ENCODE data around the gene ZNF626. TPM values are rescaled to one million over a fixed set of nuclear protein-coding genes. Genes with fewer than 3 reads are reported as not detected.
A peak's percentile ranks its signal among the peaks of the same experiment; 100 is the strongest.
"Not testable (repeated sequence)": the region's sequence is repeated elsewhere in the genome, so short reads cannot be mapped to it uniquely, and the experiment has no call there.

The ZNF626 gene
- 2.3 and 2.4 TPM in 2 replicates for total RNA-seq (2014; rRNA removed; shearing (Covaris generic))

DNA sequence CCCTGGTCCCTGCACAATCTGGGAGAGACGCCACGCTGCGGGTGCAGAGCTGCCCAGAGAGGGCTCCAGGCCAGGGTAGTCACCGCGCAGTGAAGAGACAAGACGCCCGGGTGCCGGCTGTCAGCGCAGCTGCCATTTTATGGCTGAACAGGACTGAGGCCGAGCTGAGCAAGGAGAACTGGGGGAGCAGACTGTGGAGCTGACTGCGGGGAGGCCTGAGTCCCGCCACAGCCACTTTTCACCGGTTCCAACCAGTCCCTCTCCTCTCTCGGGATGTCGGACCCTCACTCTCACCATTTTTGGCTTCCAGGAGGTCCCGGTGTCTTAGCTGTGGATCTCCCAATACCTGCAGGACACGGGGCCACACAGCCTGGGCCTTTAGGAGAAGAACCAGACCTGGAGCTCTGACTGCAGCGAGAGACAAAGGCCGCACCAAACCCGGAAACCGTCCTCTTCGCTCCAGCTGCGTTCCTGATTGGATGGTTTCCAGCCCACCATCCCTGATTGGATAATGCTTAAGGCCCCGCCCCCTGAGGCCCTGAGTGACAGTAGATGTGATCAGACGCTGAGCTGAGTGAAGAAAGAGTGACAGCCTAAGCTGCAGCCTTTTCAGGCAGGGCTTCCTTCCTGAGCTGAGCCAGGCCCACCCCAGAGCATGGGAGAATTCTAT lies at the start of gene ZNF626:
TSS of gene ZNF626 (minus strand) at position 422 of the 670 bp plus-strand sequence. CDS start at position 297, 125 bp downstream.
- DNase-seq (ENCODE audit: low read depth) = peak; percentile 71

DNA sequence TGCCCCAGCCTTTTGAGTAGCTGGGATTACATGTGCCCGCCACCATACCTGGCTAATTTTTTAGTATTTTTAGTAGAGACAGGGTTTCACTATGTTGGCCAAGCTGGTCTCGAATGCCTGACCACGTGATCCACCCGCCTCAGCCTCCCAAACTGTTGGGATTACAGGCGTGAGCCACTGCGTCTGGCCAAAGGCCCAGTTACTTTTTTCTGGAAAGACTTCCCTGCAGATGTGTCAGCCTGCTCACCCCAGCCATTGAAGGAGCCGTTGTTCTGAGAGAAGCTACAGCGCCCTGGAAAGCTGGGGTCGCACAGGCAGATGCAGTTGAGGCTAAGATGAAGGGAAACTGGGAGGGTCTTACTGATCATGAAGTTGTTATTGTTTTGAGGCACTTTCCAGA lies 7.9 kb upstream of the ZNF626 start:
- DNase-seq (ENCODE audit: low read depth) = no peak

DNA sequence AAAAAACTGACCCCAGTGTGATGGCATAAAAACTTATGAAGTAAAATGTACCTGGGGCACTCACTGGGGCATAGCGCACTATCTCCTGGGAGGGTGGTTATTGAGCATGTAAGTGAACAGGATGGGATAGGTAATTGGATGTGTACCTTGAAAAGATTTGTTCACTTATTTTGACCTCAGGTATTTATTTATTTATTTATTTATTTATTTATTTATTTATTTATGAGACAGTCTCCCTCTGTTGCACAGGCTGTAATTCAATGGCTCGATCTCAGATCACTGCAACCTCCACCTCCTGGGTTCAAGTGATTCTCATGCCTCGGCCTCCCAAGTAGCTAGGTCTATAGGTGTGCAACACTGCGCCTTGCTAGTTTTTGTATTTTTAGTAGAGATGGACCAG lies 5.9 kb upstream of the ZNF626 start:
- DNase-seq (ENCODE audit: low read depth) = no peak

DNA sequence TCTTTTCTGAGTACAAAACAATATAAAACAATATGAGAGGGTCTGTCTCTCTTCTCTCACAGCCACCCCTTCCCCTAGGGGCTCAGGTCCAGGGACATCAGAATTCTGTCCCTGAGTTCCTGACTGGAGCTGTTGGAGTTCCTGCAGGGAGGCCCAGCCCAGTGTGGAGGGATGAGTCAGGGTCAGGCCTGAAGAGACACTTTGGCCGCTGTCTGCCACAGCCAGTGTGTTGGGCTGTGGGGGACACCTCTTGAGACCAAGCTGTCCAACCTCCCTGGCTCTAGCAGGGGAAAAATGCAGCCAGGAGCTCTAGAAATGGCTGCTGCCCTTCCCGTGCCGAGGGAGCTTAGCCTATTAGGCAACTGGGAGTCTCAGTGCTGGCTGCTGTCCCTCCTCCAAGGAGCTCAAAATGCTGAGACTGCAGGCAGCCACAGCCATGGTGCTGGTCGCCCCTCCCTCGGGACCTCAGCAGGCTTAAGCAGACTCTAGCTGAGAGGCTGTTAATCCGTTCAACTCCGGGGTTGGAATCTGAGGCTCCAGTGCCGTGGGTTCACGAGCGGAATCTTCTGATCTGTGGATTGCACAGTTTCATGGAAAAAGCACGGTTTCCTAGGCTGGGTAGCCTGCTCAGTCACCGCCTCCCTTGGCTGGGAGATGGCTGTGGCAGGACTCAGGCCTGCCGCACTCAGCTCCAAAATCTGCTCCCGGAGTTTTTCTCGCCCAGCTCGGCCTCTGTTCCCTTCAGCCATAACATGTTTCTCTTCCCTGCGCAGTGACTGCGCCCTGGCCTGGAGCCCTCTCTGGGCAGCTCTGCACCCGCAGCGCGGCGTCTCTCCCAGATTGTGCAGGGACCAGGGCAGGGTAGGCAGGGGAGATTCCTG lies 3.8 kb upstream of the ZNF626 start:
- peak; percentile 16 for DNase-seq (ENCODE audit: low read depth)

DNA sequence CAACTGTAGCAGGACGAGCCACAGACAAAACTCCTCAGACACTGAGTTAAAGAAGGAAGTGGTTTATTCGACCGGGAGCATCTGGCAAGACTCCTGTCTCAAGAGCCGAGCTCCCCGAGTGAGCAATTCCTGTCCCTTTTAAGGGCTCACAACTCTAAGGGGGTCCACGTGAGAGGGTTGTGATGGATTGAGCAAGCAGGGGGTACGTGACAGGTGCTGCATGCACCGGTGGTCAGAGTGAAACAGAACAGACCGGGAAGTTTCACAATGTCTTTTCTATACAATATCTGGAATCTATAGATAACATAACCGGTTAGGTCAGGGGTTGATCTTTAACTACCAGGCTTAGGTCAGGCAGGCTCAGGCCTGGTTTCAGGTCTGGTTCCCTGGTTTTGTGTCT lies 3.1 kb upstream of the ZNF626 start:
- DNase-seq (ENCODE audit: low read depth) = not testable (repeated sequence)

DNA sequence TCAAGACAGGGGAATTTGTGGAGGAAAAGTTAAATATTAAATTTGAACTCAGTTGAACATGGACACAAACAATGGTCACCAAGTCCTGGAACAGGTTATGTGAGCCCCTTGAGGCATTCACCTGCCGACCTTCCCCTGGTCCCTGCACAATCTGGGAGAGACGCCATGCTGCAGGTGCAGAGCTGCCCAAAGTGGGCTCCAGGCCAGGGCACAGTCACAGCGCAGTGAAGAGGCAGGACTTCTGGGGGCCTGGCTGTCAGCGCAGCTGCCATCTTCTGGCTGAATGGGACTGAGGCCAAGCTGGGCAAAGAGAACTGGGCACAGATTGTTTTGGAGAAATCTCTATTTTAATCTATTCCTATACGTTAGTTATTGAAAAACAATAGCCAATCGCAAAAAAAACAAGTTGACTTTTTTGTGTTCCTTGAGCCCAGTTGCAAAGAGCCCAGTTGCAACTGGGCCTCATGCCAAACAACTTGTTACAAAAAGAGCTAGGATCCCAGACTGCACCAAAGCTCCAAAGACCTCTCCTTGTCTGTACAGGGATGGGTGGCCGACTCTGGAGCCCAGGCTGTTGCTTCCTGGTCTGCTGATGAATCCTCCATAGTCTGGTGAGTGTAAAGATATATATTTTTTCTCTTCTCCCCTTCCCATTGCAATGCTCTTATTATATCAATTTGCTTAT lies 1.2 kb upstream of the ZNF626 start:
- no peak for DNase-seq (ENCODE audit: low read depth)

DNA sequence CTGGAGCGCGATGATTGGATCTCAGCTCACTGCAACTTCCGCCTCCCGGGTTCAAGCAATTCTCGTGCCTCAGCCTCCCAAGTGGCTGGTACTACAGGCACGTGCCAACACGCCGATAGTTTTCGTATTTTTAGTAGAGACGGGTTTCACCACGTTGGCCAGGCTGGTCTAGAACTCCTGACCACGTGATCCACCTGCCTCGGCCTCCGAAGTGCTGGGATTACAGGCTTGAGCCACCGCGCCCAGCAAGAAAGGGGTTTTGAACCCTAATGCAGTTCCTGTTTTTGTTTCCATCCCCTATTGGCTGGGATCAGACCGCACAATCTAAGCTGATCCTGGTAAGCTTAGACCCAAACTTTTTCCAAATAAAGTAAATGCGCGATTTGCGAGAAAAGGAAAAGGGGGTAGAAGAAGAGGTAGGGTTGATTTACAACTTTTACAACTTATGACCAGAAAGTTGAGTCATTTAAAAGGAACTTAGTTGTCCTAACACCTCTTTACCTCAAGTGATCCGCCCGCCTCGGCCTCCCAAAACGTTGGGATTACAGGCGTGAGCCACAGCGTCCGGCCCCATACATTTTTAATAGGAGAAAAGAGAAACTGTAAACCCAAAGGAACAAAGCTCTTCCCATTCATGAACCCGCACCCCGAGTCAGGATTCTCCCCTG lies 764 bp downstream of the ZNF626 start:
- peak; percentile 0 for DNase-seq (ENCODE audit: low read depth)

DNA sequence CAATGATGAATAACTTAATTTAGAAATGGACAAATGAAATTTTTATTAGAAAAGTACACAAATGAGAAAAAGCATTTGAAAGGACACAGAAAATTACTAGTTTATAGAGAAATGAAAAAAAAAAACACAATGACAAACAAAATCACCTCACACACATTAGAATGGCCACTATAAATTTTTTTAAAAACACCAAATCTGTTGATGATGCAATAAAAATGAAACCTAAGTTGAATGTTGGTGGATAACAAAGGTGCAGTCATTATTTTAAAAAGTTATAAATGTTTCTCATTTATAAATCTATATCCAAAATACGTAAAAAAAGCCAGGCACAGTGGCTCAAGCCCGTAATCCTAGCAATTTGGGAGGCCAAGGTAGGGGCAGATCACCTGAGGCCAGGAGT lies 20.8 kb downstream of the ZNF626 start:
- DNase-seq (ENCODE audit: low read depth) = no peak

DNA sequence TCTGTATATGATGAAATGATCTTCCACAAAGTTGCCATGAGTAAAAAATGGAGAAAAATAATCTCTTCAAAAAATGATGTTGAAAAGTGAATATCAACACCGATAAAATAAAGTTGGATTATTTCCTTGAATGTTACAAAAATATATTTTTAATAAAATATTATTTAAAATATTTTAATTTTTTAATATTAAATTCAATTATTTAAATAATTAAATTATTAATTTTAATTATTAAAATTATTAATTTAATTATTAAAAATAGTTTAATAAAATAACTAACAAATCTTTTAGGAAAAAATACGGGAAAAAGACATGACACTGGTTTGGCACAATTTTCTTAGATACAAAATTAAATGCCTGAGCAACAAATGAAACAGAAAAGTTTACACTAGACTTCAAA lies 21.3 kb downstream of the ZNF626 start:
- DNase-seq (ENCODE audit: low read depth) = no peak

DNA sequence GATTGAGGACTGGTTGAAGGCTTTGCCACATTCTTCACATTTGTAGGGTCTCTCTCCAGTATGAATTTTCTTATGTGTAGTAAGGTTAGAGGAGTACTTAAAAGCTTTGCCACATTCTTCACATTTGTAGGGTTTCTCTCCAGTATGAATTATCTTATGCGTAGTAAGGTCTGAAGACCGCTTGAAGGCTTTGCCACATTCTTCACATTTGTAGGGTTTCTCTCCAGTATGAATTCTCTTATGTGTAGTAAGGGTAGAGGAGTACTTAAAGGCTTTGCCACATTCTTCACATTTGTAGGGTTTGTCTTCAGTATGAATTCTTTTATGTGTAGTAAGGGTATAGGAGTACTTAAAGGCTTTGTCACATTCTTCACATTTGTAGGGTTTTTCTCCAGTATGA lies 36.8 kb downstream of the ZNF626 start:
- DNase-seq (ENCODE audit: low read depth) = not testable (repeated sequence)

DNA sequence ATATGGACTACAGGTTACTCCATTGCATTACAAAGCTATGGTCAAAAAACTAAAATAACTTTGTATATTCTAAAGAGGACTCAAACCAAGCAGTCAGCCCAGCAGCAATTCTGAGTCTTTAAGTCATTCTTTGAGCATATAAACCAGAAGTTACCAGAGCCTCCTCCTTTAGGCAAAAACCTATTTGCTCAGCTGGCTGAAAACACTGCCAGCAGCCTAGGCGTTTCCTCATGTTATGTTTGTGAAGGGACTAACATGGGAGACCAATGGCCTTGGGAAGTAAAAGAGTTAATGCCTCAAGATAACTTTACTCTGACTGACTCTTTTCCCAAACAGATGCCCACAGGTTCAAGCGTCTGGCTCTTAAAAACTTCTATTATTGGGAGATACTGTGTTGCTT lies 45.3 kb downstream of the ZNF626 start:
- no peak for DNase-seq (ENCODE audit: low read depth)

DNA sequence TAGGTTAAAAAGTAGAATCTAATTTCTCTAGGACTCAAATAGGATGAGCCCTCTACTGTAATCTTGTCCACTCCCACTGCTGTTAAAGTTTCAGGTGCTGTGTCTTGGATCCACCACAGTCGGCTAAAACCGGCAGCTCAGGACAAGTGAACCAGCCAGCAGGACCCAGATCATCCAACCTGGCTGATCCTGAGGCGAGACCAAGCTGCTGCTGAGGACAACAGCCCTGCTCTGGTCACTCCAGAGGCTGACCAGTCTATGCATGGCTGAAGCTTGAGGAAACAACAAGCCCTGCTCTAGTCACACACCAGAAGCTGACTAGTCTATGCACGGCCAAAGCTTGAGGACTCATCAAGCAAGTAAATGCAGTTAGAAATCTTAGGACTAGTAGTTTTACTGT lies 46.4 kb downstream of the ZNF626 start:
- not testable (repeated sequence) for DNase-seq (ENCODE audit: low read depth)

DNA sequence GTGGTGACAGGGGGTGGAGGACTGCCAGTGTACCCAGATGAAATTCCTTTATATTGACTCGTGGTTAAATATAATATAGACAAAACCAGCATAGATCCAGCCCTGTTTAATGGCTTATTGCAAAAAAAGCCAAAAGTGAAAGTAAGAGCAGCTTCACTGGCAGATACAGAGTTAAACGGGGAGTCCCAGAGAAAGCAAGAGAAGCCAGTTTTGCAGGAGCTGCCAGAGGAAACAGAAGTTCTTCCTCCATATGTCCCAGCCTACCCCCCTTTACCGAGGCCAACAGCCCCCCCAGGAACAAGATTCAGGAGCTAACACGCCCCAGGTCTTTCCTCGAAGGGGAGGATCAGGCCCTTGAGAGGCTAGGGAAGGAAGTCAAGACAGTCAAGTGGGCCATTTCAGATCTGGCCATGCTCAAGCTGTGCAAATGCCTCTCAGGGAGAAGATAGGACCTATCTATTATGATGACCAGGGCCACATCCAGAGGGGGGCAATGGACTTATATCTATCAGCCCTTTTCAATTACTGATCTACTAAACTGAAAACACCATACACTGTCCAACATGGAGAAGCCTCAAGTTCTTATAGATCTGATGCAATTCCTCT lies 48.6 kb downstream of the ZNF626 start:
- no peak for DNase-seq (ENCODE audit: low read depth)

DNA sequence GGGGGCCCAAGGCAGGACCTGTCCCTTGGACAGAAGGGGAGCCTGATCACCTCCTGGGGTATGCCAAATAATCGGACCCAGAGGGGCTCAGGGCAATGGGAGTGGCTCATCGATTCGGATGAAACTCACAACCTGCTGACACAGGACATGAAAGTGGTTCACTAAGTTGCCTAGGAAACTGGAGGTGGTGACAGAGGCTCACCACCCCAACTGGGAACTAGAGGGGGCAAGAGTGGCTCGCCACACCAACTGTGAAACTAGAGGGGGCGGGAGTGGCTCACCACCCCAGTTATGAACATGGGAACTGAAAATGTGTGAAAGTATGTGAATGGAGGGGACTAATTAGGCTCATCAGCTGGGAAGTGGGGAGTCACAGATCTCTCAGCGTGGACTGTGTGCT lies 49.5 kb downstream of the ZNF626 start:
- DNase-seq (ENCODE audit: low read depth) = no peak

DNA sequence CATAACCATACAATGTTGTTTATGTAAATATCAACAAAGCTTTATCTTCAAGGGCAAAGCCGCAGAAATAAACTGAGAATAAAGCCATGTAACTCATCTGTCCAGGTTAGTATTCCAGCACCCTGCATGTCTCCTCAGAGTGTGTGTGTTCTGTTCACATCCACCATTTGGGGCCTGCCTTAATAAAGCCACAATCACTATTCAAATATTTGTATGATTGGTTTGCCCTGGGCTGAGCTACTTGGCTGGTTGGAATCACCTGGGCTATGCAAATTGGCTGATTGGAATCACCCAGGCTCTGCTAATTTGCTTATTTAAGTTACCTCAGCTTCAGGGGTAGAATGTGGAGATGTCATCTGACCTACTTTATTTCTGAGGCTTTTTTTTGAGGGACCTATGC lies 53.4 kb downstream of the ZNF626 start:
- DNase-seq (ENCODE audit: low read depth) = no peak

Other genes starting within 250 kb of the ZNF626 start
- 0.20 and 0.27 TPM in 2 replicates for gene ZNF737, start 95.8 kb downstream of the ZNF626 start, total RNA-seq (2014; rRNA removed; shearing (Covaris generic))
- gene ZNF66, start 114.7 kb upstream of the ZNF626 start, total RNA-seq (2014; rRNA removed; shearing (Covaris generic)) = 0.69 and 1.6 TPM in 2 replicates